GM12801 (cell line): ENCODE results near the gene ASB3.

ENCODE experiments used
- CTCF ChIP-seq: IDR thresholded peaks from one replicate; pipeline ENCODE4 v1.5.1; 2011; ENCODE audit warnings: control low read depth; ENCODE audit not compliant: insufficient read length; ENCODE audit errors: extremely low read depth

The ASB3 gene

GRCh38 chr2:53629001-53629400, 157.8 kb downstream of the ASB3 start:
- no peak for TF ChIP-seq CTCF

- no peak for TF ChIP-seq CTCF
Measured at GRCh38 chr2:53622141-53622540, 164.6 kb downstream of the ASB3 start.

GRCh38 chr2:53620981-53621380, 165.8 kb downstream of the ASB3 start:
- TF ChIP-seq CTCF, result no peak
